ENCODE data around the gene NCKAP5. TPM values are rescaled to one million over a fixed set of nuclear protein-coding genes. Genes with fewer than 3 reads are reported as not detected.

NCKAP5 gene
- 1 to 10 TPM; 1.9 to 6.3 (median 2.3) TPM for total RNA-seq
- long read RNA-seq, donor 1, partial matches to known transcripts = 1 of 2 reads
- long read RNA-seq, donor 1, other reads (novel, unspliced or antisense) = 1 of 2 reads
- long read RNA-seq, donor 2 = 0 reads

GRCh38 chr2:133568172-133568571 is at the start of gene NCKAP5:
Gene NCKAP5 (minus strand): TSS chr2:133568463. CDS start chr2:133517526, 50,937 bp downstream.
- H3K4me1 ChIP-seq (ENCODE audit: low read depth) = peaks cover 4% of the 10 kb centered on the region
- intact Hi-C loops (cut with DNase I, micrococcal nuclease) = no loop called here
- H3K4me3 ChIP-seq = no peak within 1 kb of the TSS
- no peak for TF ChIP-seq CTCF (IDR thresholded peaks at IDR 0.05)
- ATAC-seq (peak; percentile 88), DNase-seq (peak; percentile 55 to 86 (median 71))
- no peaks in the 10 kb centered on the region for H3K36me3 ChIP-seq (ENCODE audit: low read depth)
- H3K9me3 ChIP-seq = no peaks in the 10 kb centered on the region

GRCh38 chr2:133609664-133610063 is 41.4 kb upstream of the NCKAP5 start:
- intact Hi-C loops (cut with DNase I, micrococcal nuclease) = no loop called here
- no peak for ATAC-seq

GRCh38 chr2:133608291-133608690 is 40.0 kb upstream of the NCKAP5 start:
- Histone ChIP-seq H3K4me1 (ENCODE audit: low read depth) (no peaks in the 10 kb centered on the region), H3K4me3 (no peak overlapping the region), H3K9me3 (no peaks in the 10 kb centered on the region), H3K36me3 (ENCODE audit: low read depth) (no peaks in the 10 kb centered on the region)
- intact Hi-C loops (cut with DNase I, micrococcal nuclease) = no loop called here
- DNase-seq = no peak
- no peak for ATAC-seq
- no peak for TF ChIP-seq CTCF (IDR thresholded peaks at IDR 0.05)

More at GRCh38 chr2:133609664-133610063, 41.4 kb upstream of the NCKAP5 start:
- H3K36me3 ChIP-seq (ENCODE audit: low read depth) = no peaks in the 10 kb centered on the region
- H3K4me1 ChIP-seq (ENCODE audit: low read depth) = no peaks in the 10 kb centered on the region
- H3K4me3 ChIP-seq = no peak overlapping the region
- no peaks in the 10 kb centered on the region for H3K9me3 ChIP-seq
- DNase-seq = no peak
- TF ChIP-seq CTCF (IDR thresholded peaks at IDR 0.05) = no peak

GRCh38 chr2:133607679-133608078 is 39.4 kb upstream of the NCKAP5 start:
- H3K4me3 ChIP-seq = no peak overlapping the region
- ATAC-seq (no peak), DNase-seq (no peak)
- no peak for TF ChIP-seq CTCF (IDR thresholded peaks at IDR 0.05)
- no peaks in the 10 kb centered on the region for H3K9me3 ChIP-seq
- intact Hi-C loops (cut with DNase I, micrococcal nuclease) = no loop called here
- H3K36me3 ChIP-seq (ENCODE audit: low read depth) = no peaks in the 10 kb centered on the region
- H3K4me1 ChIP-seq (ENCODE audit: low read depth) = no peaks in the 10 kb centered on the region

- no peaks in the 10 kb centered on the region for H3K9me3 ChIP-seq
- no peaks in the 10 kb centered on the region for H3K36me3 ChIP-seq (ENCODE audit: low read depth)
- intact Hi-C loops (cut with DNase I, micrococcal nuclease) = no loop called here
- DNase-seq (no peak), ATAC-seq (no peak)
- TF ChIP-seq CTCF (IDR thresholded peaks at IDR 0.05) = no peak
- no peaks in the 10 kb centered on the region for H3K4me1 ChIP-seq (ENCODE audit: low read depth)
- no peak overlapping the region for H3K4me3 ChIP-seq
Measured at GRCh38 chr2:133606616-133607015, 38.4 kb upstream of the NCKAP5 start.

GRCh38 chr2:133605766-133606137 is 37.5 kb upstream of the NCKAP5 start:
- DNase-seq = no peak

More at GRCh38 chr2:133605766-133606137, 37.5 kb upstream of the NCKAP5 start:
- TF ChIP-seq CTCF (IDR thresholded peaks at IDR 0.05) = no peak
- Histone ChIP-seq H3K9me3 (no peaks in the 10 kb centered on the region), H3K4me3 (no peak overlapping the region), H3K4me1 (ENCODE audit: low read depth) (no peaks in the 10 kb centered on the region), H3K36me3 (ENCODE audit: low read depth) (no peaks in the 10 kb centered on the region)
- intact Hi-C loops (cut with DNase I, micrococcal nuclease) = no loop called here
- no peak for ATAC-seq
